ENCODE data around the gene DDX20.
A peak's percentile ranks its signal among the peaks of the same experiment; 100 is the strongest.
"Not testable (repeated sequence)": the region's sequence is repeated elsewhere in the genome, so short reads cannot be mapped to it uniquely, and the experiment has no call there.

DDX20 gene

GRCh38 chr1:111733183-111733991 is 22.3 kb upstream of the DDX20 start:
- DNase-seq (ENCODE audit: low read depth), result no peak

- DNase-seq (ENCODE audit: low read depth), result no peak
Observed at GRCh38 chr1:111733992-111734341, 21.7 kb upstream of the DDX20 start.

GRCh38 chr1:111734426-111734825 is 21.3 kb upstream of the DDX20 start:
- no peak for DNase-seq (ENCODE audit: low read depth)

- no peak for DNase-seq (ENCODE audit: low read depth)
Observed at GRCh38 chr1:111734856-111735255, 20.8 kb upstream of the DDX20 start.

- no peak for DNase-seq (ENCODE audit: low read depth)
Observed at GRCh38 chr1:111735321-111735720, 20.4 kb upstream of the DDX20 start.

GRCh38 chr1:111735858-111736544 is 19.7 kb upstream of the DDX20 start:
- no peak for DNase-seq (ENCODE audit: low read depth)

- no peak for DNase-seq (ENCODE audit: low read depth)
Observed at GRCh38 chr1:111736548-111737215, 19.0 kb upstream of the DDX20 start.

- no peak for DNase-seq (ENCODE audit: low read depth)
Observed at GRCh38 chr1:111737216-111738132, 18.2 kb upstream of the DDX20 start.

- no peak for DNase-seq (ENCODE audit: low read depth)
Observed at GRCh38 chr1:111738133-111738435, 17.6 kb upstream of the DDX20 start.

- no peak for DNase-seq (ENCODE audit: low read depth)
Observed at GRCh38 chr1:111738436-111739193, 17.1 kb upstream of the DDX20 start.

- peak; percentile 49 for DNase-seq (ENCODE audit: low read depth)
Observed at GRCh38 chr1:111739194-111739924, 16.3 kb upstream of the DDX20 start, which contains the start of gene INKA2. Gene INKA2, minus strand, starts transcription at chr1:111739395. Its CDS starts 153 bp downstream, at chr1:111739242.

GRCh38 chr1:111739925-111740765 is 15.6 kb upstream of the DDX20 start:
- no peak for DNase-seq (ENCODE audit: low read depth)

- DNase-seq (ENCODE audit: low read depth), result not testable (repeated sequence)
Observed at GRCh38 chr1:111742292-111742691, 13.4 kb upstream of the DDX20 start.

- DNase-seq (ENCODE audit: low read depth), result no peak
Observed at GRCh38 chr1:111742938-111743549, 12.7 kb upstream of the DDX20 start.

GRCh38 chr1:111743679-111744101 is 12.0 kb upstream of the DDX20 start:
- no peak for DNase-seq (ENCODE audit: low read depth)

- DNase-seq (ENCODE audit: low read depth), result no peak
Observed at GRCh38 chr1:111745675-111746613, 9.8 kb upstream of the DDX20 start.

GRCh38 chr1:111746614-111746999 is 9.1 kb upstream of the DDX20 start:
- DNase-seq (ENCODE audit: low read depth), result no peak

GRCh38 chr1:111747282-111747734 is 8.4 kb upstream of the DDX20 start:
- DNase-seq (ENCODE audit: low read depth), result no peak
